GM23248 (cell line): Measurements from ENCODE around the gene KLHL30.

Source experiments
- EZH2 ChIP-seq: fragments of 200-600 bp; sonication (generic); IDR thresholded peaks from 2 replicates; pipeline ENCODE4 v1.6.1; 2018; ENCODE audit warnings: antibody characterized with exemption, mild to moderate bottlenecking; ENCODE audit not compliant: insufficient read depth, poor library complexity, severe bottlenecking
- EZH2phosphoT487 ChIP-seq: fragments of 200-600 bp; sonication (generic); IDR thresholded peaks from 2 replicates; pipeline ENCODE4 v1.6.1; 2018; ENCODE audit warnings: antibody characterized with exemption, moderate library complexity, mild to moderate bottlenecking, low read depth; ENCODE audit not compliant: insufficient read depth

GRCh38 chr2:238155761-238156694 lies 17.6 kb downstream of the KLHL30 start:
- TF ChIP-seq EZH2phosphoT487 (no peak), EZH2 (no peak)
